B cell (primary cell): ENCODE data around the gene ESPL1. TPM values are rescaled to one million over a fixed set of nuclear protein-coding genes. Genes with fewer than 3 reads are reported as not detected.

Experiments
- ATAC-seq: fragments of 200-7000 bp; cut with Tn5 transposase; one replicate; pipeline ENCODE4 v1.10.0; 2021; ENCODE audit warnings: low read depth, mild to moderate bottlenecking, moderate number of reproducible peaks, moderate library complexity
- CTCF ChIA-PET: fragments of 350-600 bp; sonication (Branson Sonifier 250); formaldehyde crosslinking; loops from one replicate; lab custom pipeline; 2021; ENCODE audit warnings: antibody characterized with exemption, inconsistent platforms; lab: Charles Lee
- POLR2A ChIA-PET: fragments of 350-600 bp; sonication (Branson Sonifier 250); formaldehyde crosslinking; loops from one replicate; lab custom pipeline; 2021; ENCODE audit warnings: antibody characterized with exemption; lab: Charles Lee
- DNase-seq: peaks from one replicate; pipeline ENCODE4 v3.0.0; 2013
- H2AFZ ChIP-seq: 2 replicates; pipeline ENCODE4 v1.6.1; 2012; ENCODE audit warnings: mild to moderate bottlenecking, low read depth, low read length; ENCODE audit not compliant: insufficient read depth, poor library complexity, severe bottlenecking
- H3K27ac ChIP-seq, 2 donors: 1 replicate in 1 of 2; 2 replicates in 1 of 2; pipeline ENCODE4 v1.5.1; 2012 to 2013; ENCODE audit warnings: low read length in 2 of 2, mild to moderate bottlenecking in 2 of 2, moderate library complexity in 1 of 2
- H3K27me3 ChIP-seq, 4 experiments: fragments of 200-600 bp in 1 of 4; sonication (generic) in 1 of 4; replicated peaks in 1 of 4; 1 replicate in 2 of 4; 2 replicates in 2 of 4; pipeline versions ENCODE4 v1.6.1 to v1.7.0; 2013 to 2016; ENCODE audit warnings: low read length in 3 of 4, mild to moderate bottlenecking in 2 of 4, mixed read lengths in 1 of 4, moderate library complexity in 1 of 4; ENCODE audit not compliant: insufficient read depth in 4 of 4, control insufficient read depth in 3 of 4; ENCODE audit errors: control extremely low read depth in 1 of 4
- H3K36me3 ChIP-seq, 2 experiments: replicated peaks in 1 of 2; 1 replicate in 1 of 2; 2 replicates in 1 of 2; pipeline versions ENCODE4 v1.6.1 to v1.7.1; 2013; ENCODE audit warnings: low read length in 1 of 2; ENCODE audit not compliant: insufficient read depth in 2 of 2, control insufficient read depth in 1 of 2; ENCODE audit errors: control extremely low read depth in 1 of 2, extremely low read depth in 1 of 2
- H3K4me1 ChIP-seq, 2 donors: fragments of 200-600 bp in 1 of 2; sonication (generic) in 1 of 2; 1 replicate in 1 of 2; 2 replicates in 1 of 2; pipeline versions ENCODE4 v1.5.1 to v1.6.1; 2013 to 2017; ENCODE audit warnings: low read length in 2 of 2; ENCODE audit not compliant: control insufficient read depth in 2 of 2, insufficient read depth in 2 of 2
- H3K4me2 ChIP-seq: replicated peaks from 2 replicates; pipeline ENCODE3; 2012; ENCODE audit warnings: mild to moderate bottlenecking, low read depth, low read length; ENCODE audit not compliant: poor library complexity, severe bottlenecking
- H3K4me3 ChIP-seq, 5 experiments: fragments of 200-600 bp in 1 of 5; sonication (generic) in 1 of 5; 1 replicate in 3 of 5; 2 replicates in 2 of 5; pipeline versions ENCODE4 v1.5.1 to v1.7.0; 2011 to 2016; ENCODE audit warnings: low read length in 4 of 5, mild to moderate bottlenecking in 4 of 5, low read depth in 2 of 5, control low read depth in 1 of 5, moderate library complexity in 1 of 5; ENCODE audit not compliant: insufficient read depth in 1 of 5; ENCODE audit errors: control extremely low read depth in 1 of 5, extremely low read depth in 1 of 5
- H3K79me2 ChIP-seq: fragments of 200-600 bp; sonication (generic); one replicate; pipeline ENCODE4 v1.6.0; 2016; ENCODE audit warnings: low read length; ENCODE audit not compliant: control insufficient read depth, insufficient read depth
- H3K9ac ChIP-seq: fragments of 200-600 bp; sonication (generic); 2 replicates; pipeline ENCODE4 v1.6.1; 2017; ENCODE audit warnings: mild to moderate bottlenecking, low read length, moderate library complexity
- H3K9me3 ChIP-seq, 3 donors: one replicate each; pipeline versions ENCODE4 v1.6.1 to v1.7.1; 2013; ENCODE audit warnings: low read length in 2 of 3; ENCODE audit not compliant: control insufficient read depth in 2 of 3, insufficient read depth in 1 of 3; ENCODE audit errors: control extremely low read depth in 1 of 3
- H4K20me1 ChIP-seq: 2 replicates; pipeline ENCODE4 v1.6.0; 2012; ENCODE audit warnings: mild to moderate bottlenecking, low read length; ENCODE audit not compliant: insufficient read depth, control insufficient read depth, poor library complexity, severe bottlenecking
- H3K27ac Mint-ChIP-seq: one replicate; pipeline ENCODE4 v1.8.0; 2021; ENCODE audit warnings: mixed read lengths
- H3K27me3 Mint-ChIP-seq: one replicate; pipeline ENCODE4 v1.8.0; 2021; ENCODE audit warnings: mixed read lengths
- H3K4me1 Mint-ChIP-seq: one replicate; pipeline ENCODE4 v1.8.0; 2021; ENCODE audit warnings: mixed read lengths
- H3K4me3 Mint-ChIP-seq: one replicate; pipeline ENCODE4 v1.8.0; 2021; ENCODE audit warnings: mixed read lengths
- H3K9me3 Mint-ChIP-seq: one replicate; pipeline ENCODE4 v1.8.0; 2022; ENCODE audit warnings: mixed read lengths; ENCODE audit not compliant: insufficient read depth
- CTCF ChIP-seq: fragments of 200-600 bp; IDR thresholded peaks from one replicate; pipeline ENCODE4 v1.8.0; 2022; ENCODE audit warnings: antibody characterized with exemption, mild to moderate bottlenecking
- EZH2 ChIP-seq: IDR thresholded peaks from 2 replicates; pipeline ENCODE4 v1.6.1; 2012; ENCODE audit warnings: borderline replicate concordance, low read depth, mild to moderate bottlenecking, moderate library complexity, low read length; ENCODE audit not compliant: insufficient read depth, poor library complexity, severe bottlenecking
- WGBS: methylation state at CpG from one replicate; pipeline ENCODE4 v1.1.5; 2013; ENCODE audit warnings: missing lambda C conversion rate; ENCODE audit not compliant: insufficient coverage; 5-methylcytosine and 5-hydroxymethylcytosine counted together
- intact Hi-C: fragments of 100-400 bp; cut with micrococcal nuclease; formaldehyde crosslinking; loops from one replicate; pipeline ENCODE4 v1.10.0; 2022
- polyA plus RNA-seq: library from polyadenylated mRNA; depleted of rRNA; stranded (reverse); fragments of >200 nt; gene quantifications from 2 replicates; pipeline ENCODE4 v1.2.3, GENCODE V29; 2012
- total RNA-seq, 2 donors: library from RNA; stranded (reverse); fragments of 120-200 nt in 1 of 2; gene quantifications; 1 replicate in 1 of 2; 2 replicates in 1 of 2; pipeline versions ENCODE4 v1.2.3 to v1.2.4, GENCODE V29; 2013 to 2022

ESPL1 gene
- total and polyA plus RNA-seq, 2 donors (not counting 1 experiment from before 2014, with no cell fraction given) = 0.88 to 2.4 TPM

GRCh38 chr12:53326460-53327185 is 58.5 kb downstream of the ESPL1 start:
- CTCF ChIA-PET = interaction anchor here (0.5 to 15.1 kb wide), 11 partner anchors 9 to 183 kb away, joined by 3 to 353 read pairs (median 4); partner anchors contain the start of gene TARBP2
- ATAC-seq (no peak), DNase-seq (no peak)
- Histone ChIP-seq H3K4me3 (peak overlapping the region in 1 of 5 experiments; percentile 78), H3K9ac (peak overlapping the region; percentile 81), H3K4me2 (peak overlapping the region; percentile 100), H3K27me3 (peaks cover 0 to 29% (median 8%) of the 10 kb centered on the region in 4 experiments), H3K79me2 (peaks cover 7% of the 10 kb centered on the region), H3K36me3 (no peaks in the 10 kb centered on the region), H3K4me1 (peaks cover 17 to 27% of the 10 kb centered on the region in 2 donors), H4K20me1 (no peaks in the 10 kb centered on the region), H3K27ac (no peak overlapping the region), H2AFZ (no peak overlapping the region), H3K9me3 (no peaks in the 10 kb centered on the region)
- H3K27ac Mint-ChIP-seq = peak overlapping the region; percentile 84
- intact Hi-C loops = loop anchor here (10.0 kb wide), 2 partner anchors 252 to 298 kb away; partner anchors contain the start of genes ATF7 and SPRYD3
- peaks cover 22% of the 10 kb centered on the region for H3K27me3 Mint-ChIP-seq
- H3K4me1 Mint-ChIP-seq = peaks cover 22% of the 10 kb centered on the region
- POLR2A ChIA-PET = interaction anchor here (4.0 kb wide), 1 partner anchor 18 kb away, joined by 21 read pairs; no protein-coding TSS in a partner anchor
- TF ChIP-seq CTCF (no peak), EZH2 (no peak)
- H3K9me3 Mint-ChIP-seq = no peaks in the 10 kb centered on the region
- 88% methylated on average over 5 of the region's 8 CpGs for WGBS
- peak overlapping the region; percentile 83 for H3K4me3 Mint-ChIP-seq
